Omental fat pad (tissue), 4 donors: Measurements from ENCODE around the gene EFHD2. TPM values are rescaled to one million over a fixed set of nuclear protein-coding genes. Genes with fewer than 3 reads are reported as not detected.

Experiments used
- ATAC-seq: fragments of 150-250 bp; one replicate; pipeline ENCODE4 v1.9.1; 2016; ENCODE audit warnings: mild to moderate bottlenecking, moderate library complexity; ENCODE audit not compliant: low FRiP score
- DNase-seq: peaks from one replicate; pipeline ENCODE4 v3.0.0-alpha.2; 2019; ENCODE audit warnings: low spot score
- CTCF ChIP-seq, 3 donors: fragments of 450-650 bp; IDR thresholded peaks; one replicate each; pipeline ENCODE4 v1.5.1; 2016 to 2017; ENCODE audit warnings: antibody characterized with exemption in 3 of 3, mild to moderate bottlenecking in 3 of 3, moderate library complexity in 2 of 3
- total RNA-seq, 4 donors: library from RNA; depleted of rRNA; stranded (reverse); fragments of >200 nt; gene quantifications; one replicate each; pipeline ENCODE4 v1.1.0, GENCODE V29; 2016

The EFHD2 gene
- total RNA-seq, 4 donors from 2014 or later, result 35.6 to 120 (median 54.4) TPM

- no peak for TF ChIP-seq CTCF (IDR thresholded peaks at IDR 0.05)
- no peak for DNase-seq
- no peak for ATAC-seq
These were observed 39.3 kb downstream of the EFHD2 start for GRCh38 chr1:15448877-15449462.

- ATAC-seq (no peak), DNase-seq (no peak)
- TF ChIP-seq CTCF (IDR thresholded peaks at IDR 0.05), result no peak
These were observed 39.9 kb downstream of the EFHD2 start for GRCh38 chr1:15449567-15449966.

GRCh38 chr1:15451014-15451722 is 41.5 kb downstream of the EFHD2 start:
- DNase-seq (no peak), ATAC-seq (no peak)
- TF ChIP-seq CTCF (IDR thresholded peaks at IDR 0.05), result no peak

GRCh38 chr1:15452216-15452615 is 42.5 kb downstream of the EFHD2 start:
- no peak for TF ChIP-seq CTCF (IDR thresholded peaks at IDR 0.05)
- DNase-seq (no peak), ATAC-seq (no peak)

- ATAC-seq (no peak), DNase-seq (no peak)
- no peak for TF ChIP-seq CTCF (IDR thresholded peaks at IDR 0.05)
These were observed 43.3 kb downstream of the EFHD2 start for GRCh38 chr1:15452866-15453571.

GRCh38 chr1:15453734-15454133 is 44.0 kb downstream of the EFHD2 start:
- ATAC-seq, result no peak
- DNase-seq, result no peak
- TF ChIP-seq CTCF (IDR thresholded peaks at IDR 0.05), result no peak
